Stimulated activated CD8-positive, alpha-beta memory T cell treated with anti-CD3 and anti-CD28 coated beads, Interleukin-7, amount 100 ng/mL, for 1 hour (primary cell): ENCODE measurements around the gene MOB3A.
"Not testable (repeated sequence)": the region's sequence is repeated elsewhere in the genome, so short reads cannot be mapped to it uniquely, and the experiment has no call there.

Experiments used
- DNase-seq, 2 donors: peaks; one replicate each; pipeline ENCODE4 v3.0.0-alpha.2; 2020; ENCODE audit warnings: low read depth in 2 of 2

The MOB3A gene

DNA sequence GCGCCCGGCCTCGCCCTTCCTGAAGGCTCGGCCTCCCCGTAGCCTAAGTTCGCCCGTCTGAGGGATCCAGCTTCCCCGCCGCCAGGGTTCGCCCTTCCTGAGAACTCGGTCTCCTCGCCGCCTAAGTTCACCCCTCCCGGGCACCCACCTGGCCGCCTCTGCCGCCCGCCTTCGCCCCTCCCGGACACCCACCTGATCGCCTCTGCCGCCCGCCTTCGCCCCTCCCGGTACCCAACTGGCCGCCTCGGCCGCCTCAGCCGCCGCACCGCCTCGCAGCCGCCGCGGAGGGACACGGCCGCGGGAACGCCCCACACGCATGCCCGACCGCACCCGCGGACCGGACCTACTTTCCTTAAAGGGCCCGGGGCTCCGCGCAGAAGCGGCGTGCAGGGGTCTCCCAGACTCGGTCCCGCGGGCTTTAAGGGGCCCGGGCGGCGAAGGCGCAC is at the start of gene MOB3A:
Gene MOB3A (minus strand): TSS at position 293 of the 446 bp plus-strand sequence. CDS start 17,766 bp downstream, outside the sequence.
- DNase-seq, result no peak

DNA sequence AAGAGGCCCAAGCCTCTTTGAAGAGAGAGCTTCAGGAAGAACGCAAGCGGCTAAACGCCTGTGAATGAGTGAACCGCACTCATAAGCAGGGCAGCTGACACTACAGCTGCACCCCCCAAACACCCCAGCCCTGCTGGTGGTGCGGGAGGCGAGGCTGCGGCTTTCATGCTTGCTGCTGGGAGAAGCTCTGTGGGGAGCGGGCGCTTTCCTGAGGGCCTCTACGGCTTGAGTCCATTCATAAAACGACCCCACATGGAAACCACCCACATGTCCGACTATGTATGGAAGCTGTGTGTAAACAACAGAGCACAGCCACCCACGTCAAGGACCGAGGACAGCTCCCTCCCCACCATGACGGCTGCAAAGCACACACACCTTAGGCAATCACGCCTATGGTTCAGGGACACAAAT is 49.7 kb upstream of the MOB3A start:
- DNase-seq, result no peak

DNA sequence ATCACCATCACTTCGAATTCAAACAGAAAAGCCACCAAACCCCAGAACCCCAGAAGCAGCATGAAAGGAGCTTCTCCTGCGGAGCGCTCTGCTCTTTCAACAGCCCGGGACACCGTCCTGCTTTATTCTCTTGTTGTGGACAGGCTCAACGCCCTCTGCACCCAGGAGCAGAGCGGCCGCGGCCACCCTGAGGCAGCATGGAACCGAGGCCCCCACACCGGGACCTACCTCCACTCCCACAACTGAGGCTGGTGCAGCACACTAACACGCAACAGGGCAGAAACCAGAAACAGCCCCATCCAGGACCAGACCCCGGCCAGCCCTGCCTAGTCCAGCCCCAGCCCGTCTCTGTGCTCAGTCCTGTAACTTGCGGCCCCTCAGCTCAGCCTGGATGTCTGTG is 48.1 kb upstream of the MOB3A start:
- no peak for DNase-seq

DNA sequence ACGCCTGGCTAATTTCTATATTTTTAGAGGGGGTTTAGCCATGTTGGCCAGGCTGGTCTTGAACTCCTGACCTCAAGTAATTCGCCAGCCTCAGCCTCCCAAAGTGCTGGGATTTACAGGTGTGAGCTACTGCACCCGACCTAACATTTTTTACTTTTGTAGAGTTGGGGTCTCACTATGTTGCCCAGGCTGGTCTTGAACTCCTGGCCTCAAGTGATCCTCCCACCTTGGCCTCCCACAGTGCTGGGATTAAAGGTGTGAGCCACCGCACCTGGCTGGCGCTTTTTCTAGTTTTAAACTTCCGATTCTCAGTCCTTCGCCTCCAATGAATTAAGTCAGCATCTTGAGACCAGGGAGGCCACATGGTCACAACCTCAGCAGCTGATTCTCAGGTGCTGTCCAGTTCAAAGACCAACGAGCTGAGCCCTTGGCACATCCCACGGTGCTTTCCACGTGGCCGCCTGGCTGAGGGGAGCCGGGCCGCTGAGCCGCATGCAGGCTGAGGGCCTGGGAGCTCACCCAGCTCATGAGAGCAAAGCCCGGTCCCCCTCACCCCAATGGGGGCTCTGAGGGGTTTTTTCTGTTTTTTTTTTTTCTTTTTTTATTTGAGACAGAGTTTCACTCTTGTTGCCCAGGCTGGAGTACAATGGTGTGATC is 46.2 kb upstream of the MOB3A start:
- DNase-seq, result no peak

DNA sequence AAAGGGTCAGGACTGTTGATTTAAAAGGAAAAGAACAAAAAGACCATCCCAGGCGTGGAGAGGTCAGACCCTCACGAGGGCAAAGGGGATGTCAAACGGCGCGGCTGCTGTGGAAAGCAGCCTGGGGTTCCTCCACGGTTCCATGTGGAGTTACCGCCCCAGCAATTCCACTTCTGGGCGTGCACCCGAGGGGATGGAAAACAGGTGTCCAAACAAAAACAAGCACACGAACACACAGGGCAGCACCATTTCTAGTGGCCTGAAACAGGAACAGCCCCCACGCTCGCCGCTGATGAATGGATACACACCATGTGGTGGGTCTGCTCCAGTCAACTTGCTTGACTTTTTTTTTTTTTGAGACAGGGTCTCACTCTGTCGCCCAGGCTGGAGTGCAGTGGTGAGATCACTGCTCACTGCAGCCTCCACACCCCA is 44.0 kb upstream of the MOB3A start:
- no peak for DNase-seq

DNA sequence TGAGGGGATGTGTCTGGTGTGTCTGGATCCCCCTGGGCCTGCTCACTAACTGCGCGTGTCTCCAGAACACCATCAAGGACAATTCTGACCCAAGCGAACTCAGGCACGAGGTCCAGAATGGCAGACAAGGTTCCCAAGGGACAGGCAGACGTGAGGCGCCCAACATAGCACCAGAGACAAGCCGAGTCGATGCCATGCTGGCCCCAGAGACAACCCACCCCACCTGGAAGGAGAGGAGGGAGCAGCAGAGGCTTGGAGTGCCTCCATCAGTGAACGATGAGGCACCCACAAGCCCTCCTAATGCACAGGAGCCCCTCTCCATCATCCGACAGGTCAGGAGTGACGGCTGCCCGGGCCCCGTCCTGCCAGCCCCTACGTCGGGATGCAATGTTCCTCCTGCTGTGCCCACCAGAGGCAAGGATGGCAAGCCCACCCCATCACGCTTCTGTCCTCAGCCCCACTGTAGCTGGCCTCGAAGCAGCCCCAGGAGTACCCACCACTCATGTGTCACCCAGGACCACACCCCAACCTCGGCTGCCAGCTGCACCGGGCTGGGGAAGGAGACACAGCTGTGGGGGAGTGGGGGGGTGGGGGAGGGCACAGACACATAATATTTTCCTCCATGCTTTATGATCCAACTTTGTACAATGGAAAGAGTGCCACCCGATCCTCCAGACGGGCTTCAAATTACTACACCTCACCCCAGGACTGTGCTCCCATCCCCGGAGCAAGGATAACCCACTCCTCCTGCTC is 43.4 kb upstream of the MOB3A start:
- no peak for DNase-seq

DNA sequence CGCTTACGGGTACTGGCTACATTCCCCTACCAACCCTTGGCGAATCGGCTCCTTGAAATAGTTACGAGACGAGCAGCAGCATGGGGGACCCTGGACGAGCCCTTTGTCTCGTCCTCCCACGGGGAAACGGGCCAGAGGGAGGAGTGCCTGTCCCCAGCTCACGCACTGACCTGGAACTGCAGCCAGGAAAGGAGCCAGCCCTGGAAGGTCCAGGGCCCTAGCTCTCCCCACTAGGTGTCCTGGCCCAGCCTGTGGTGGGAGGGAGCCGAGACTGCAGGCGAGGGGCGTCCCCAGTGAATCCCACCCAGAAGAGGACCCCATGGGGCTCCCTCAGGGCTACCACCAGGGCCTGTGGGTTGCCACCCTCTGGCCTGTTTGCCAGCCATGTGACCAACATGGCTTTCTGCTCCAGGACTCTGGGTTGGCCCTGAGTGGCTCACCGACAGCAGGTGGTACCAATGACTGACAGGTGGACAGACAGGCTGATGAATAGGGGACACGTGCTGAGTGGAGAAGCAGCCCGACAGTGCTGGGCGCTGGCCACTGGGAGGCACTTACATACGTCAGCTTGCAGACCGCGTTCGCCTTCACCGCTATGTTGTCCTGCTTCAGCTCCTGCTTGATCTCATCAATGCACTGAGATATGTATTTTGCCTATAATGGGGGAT is 42.1 kb upstream of the MOB3A start:
- no peak for DNase-seq

DNA sequence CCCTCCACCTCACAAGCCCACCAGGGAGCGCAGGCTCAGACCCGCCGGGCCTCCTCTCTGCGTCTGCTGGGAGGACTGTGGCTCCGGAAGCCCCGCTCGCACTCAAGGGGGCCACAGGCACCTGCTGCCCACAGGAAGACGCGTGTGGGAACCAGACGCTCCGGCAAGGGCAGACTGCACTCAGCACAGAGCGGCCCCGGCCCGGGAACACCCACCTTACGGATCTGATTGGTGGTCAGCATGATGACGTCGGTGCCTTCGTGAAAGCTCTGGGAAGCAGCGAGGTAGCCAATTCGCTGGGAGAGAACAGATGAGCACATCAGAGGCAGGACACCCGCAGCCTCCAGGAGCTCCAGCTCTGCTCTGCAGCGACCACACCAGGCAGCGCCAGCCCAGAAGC is 40.7 kb upstream of the MOB3A start:
- no peak for DNase-seq

DNA sequence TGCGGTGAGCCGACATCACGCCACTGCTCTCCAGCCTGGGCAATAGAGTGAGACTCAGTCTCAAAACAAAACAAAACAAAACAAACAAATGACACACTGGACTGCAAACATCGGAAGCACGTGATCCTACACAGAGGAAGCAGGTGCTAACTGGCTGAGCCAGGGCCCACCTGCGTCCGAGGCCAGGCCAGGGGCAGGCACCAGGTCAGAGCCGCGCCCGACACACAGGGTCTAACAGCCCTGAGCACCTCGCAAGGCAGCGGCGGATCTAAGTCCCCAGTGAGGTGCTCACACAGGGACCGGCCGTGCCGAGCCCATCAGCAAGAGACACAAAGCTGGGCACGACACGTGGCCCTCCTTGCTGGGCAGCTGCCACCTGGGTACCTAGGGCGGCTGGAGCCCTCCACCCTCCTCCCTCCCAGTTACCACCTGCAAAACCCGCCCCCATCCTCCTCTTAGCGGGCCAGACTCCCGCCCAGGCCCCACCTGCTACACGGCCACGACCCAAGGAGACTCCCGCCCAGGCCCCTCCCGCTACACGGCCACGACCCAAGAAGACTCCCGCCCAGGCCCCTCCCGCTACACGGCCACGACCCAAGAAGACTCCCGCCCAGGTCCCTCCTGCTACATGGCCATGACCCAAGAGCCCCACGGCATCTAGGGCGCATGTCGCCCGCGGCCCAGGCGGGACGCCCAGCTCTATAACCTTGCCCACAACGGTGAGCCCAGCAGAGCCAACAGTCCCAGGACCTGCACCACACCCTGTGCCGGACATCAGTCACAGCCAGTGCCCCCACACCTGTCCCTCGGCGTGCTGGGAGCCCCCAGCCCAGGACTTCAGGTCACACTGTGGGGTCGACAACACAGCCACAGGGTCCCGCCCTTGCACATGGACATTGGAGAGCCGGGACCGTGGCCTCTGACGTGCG is 39.6 kb upstream of the MOB3A start:
- no peak for DNase-seq

DNA sequence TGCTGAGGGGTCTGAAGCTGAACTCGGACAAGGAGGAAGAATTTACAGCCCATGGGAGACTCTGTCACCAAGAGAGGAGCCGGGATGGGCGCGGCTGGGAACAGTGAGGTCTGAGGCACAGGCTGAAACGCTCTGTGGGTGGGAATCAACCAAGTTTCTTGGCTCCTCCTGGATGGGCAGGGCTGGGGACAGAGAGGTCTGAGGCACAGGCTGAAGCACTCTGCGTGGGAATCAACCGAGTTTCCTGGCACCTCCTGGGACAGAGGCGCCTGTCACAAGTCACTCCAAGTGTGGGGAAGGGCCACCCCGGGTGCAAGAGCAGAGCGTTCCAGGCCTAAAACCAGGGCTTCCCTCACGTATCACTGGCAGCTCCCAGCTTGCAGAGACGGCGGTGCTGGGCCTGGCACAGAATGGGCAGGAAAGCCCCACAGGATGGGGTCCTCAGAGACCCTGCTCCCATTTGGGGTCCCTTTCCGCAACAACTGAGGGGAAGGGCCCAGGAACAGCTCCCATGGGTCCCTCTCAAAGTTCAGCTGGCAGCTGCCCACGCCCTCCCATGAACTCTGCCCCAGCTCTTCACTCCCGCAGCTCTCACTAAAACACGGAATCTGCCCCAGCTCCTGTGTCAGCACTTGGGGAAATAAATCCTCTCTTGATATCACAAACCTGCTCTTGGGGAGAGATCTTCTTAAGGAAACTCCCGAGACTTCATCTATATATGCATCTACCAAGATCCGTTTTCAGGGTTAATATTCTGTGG is 36.8 kb upstream of the MOB3A start:
- no peak for DNase-seq

DNA sequence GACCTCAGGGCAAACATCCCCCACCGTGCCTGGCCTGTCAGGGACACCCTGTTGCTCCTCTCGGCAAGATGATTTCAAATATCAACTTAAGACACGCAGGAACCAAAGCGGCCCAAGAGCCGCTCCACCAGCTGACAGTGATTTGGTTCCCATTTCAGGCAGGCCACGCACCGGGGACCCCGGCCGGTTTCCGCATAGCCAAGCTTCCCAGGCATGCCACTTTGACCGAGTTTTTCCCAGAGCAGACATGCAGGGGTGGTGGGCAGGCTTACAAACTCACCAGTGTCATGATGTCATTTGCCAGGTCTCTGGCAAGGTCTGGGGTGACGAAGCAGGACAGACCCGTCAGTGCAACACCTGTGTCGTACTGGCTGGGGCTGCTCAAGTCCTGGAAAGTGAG is 36.1 kb upstream of the MOB3A start:
- no peak for DNase-seq

DNA sequence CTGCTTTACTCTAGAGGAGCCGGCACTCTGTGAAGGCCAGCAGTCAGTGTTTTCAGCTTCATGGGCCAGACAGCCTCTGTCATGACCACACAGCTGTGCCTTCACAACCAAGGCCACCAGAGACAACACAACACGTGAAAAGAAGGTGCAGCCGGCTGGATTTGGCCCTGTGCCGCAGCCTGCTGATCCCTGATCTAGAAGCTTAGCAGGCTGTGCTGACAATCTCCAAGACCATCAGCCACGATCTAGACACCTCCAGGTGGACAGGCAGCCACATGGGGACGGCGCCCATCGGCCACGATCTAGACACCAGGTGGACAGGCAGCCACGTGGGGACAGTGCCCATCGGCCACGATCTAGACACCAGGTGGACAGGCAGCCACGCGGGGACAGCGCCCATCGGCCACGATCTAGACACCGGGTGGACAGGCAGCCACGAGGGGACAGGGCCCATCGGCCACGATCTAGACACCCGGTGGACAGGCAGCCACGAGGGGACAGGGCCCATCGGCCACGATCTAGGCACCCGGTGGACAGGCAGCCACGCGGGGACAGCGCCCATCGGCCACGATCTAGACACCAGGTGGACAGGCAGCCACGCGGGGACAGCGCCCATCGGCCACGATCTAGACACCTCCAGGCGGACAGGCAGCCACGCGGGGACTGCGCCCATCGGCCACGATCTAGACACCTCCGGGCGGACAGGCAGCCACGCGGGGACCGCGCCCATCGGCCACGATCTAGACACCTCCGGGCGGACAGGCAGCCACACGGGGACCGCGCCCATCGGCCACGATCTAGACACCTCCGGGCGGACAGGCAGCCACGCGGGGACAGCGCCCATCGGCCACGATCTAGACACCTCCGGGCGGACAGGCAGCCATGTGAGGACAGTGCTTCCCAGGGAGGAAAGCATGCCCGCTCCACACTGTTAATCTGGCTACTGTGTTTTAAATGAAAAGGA is 35.2 kb upstream of the MOB3A start:
- DNase-seq, result not testable (repeated sequence)

DNA sequence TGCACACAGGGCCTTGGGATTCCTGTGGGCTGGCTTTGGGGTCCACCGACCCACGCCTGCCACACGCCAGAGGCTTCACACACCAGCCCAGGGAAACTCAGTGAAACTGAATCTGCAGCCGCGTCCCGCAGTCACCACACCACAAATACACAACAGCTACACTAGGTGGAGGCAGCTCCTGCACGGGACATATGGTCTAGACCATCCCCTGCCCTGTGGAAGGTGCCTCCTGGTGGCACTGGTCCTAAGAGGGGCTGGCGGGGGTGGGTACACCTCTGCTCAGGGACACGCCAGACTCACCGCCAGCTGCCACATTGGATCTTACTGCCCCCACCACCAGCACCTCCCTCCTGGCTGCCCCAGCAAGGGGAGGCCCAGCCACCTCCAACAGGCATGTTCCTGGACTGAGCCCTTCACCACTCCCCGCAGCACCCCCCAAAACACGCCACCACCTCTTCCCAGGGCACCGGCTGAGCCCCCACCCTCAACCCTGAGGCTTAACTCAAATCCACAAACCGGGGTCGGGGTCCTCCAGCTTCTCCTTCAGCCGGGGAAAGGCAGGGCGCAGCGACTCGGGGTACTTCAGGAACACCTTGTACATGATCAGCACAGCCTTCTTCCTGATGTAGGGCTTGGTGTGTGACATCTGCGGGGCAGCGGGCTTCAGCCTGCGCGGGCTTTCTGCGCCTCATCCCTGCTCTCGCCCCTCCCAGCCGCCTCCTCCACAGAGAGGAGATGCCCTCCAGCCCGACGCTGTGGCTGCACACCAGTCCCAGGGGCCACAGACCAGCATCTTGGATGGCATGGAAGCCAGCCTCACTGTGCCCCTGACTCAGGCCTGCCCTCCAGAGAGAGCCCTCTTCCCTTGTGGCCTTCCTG is 34.0 kb upstream of the MOB3A start:
- DNase-seq, result no peak

DNA sequence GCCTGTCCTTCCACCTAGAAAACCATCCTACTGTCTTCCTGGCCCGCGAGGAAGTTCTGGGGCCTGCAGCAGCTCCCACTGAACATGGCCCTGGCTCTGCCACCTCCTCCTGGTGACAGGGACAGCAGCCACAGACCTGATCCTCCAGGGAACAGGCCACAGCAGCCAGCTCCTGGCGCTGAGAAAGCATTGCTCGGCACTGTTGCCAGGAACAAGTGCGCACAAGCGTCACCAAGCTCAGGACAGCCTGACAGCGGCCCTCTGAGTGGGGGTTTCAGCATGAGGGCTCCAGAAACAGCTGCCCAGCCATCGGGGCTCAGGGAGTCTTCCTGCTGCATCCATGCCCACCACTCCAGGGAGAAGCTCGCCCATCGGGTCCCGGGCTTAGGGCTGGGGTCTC is 33.4 kb upstream of the MOB3A start:
- no peak for DNase-seq

DNA sequence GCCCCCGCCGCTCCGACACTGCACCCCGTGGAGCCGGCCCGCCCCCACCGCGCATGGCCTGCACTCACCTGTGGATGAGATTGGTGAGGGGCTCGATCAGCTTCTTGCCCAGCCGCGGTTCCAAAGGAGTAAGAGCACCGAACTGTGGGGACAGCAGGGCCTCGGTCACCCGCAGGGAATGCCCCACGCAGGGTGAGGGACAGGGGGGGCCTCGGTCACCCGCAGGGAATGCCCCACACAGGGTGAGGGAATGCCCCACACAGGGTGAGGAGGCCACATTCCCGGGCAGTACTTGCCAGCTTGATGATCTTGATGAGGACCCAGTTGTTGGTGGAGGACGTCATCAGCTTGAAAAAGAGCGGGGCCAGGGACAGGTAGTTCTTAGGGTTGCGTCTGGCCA is 32.9 kb upstream of the MOB3A start:
- DNase-seq, result no peak

DNA sequence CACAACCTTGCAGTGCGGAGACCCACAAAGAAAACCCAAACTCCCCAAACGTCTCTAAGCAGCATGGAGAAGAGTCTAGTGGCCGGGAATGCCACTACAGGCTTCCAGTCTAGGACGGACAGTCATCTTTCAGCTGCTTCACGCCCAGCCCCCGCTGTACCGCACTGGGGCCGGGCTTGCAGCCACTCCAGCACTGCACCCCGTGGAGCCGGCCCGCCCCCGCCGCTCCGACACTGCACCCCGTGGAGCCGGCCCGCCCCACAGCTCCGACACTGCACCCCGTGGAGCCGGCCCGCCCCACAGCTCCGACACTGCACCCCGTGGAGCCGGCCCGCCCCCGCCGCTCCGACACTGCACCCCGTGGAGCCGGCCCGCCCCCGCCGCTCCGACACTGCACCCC is 32.1 kb upstream of the MOB3A start:
- DNase-seq, result not testable (repeated sequence)

DNA sequence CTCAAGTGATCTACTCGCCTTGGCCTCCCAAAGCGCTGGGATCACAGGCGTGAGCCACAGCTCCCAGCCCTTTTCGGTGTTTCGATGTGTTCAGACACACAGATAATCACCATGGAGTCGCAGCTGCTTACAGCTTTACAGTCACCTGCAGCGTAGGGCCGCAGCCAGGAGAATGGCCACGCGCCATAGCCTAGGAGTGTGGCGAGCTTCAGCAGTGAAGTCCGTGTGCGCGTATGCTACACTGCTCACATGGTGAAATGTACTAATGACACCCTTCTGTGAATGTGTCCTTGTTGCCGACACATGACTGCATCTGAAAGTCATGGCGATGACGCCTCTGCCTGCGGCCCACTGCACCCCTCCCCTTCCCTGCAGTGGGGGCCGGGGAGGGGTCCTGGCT is 31.6 kb upstream of the MOB3A start:
- no peak for DNase-seq

DNA sequence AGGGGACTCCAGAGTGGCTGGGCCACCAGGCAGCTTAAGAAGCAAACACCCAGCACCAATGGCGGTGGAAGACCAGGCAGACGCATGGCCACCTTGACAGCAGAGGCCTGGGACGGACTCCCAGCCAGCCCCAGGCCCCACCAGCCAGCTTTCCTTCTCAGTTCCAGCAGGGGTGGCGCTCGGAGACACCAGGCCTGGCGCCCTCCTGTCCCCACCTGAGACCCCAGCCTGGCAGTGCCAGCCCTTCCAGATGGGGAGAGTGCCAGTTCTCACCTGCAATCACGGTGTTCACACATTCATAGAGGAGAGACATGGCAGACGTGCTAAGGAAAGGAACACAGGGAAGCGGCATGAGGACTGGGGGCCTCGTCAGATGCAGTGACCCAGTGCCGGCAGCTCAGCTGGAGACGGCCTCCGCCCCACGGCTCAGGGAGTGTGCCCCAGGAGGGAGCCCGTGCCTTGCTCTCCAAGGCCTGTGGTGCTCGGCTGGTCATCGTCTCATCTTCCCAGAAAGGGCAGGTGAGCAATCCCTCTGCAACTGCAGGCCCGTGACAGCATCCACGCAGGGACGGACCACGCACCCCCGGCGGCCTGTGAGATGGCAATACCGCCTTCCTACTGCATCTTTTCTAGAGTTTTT is 30.9 kb upstream of the MOB3A start:
- DNase-seq, result no peak
